Activated CD4-positive, alpha-beta T cell treated with anti-CD3 and anti-CD28 coated beads for 36 hours (primary cell): ENCODE data around the gene ADA. TPM values are rescaled to one million over a fixed set of nuclear protein-coding genes. Genes with fewer than 3 reads are reported as not detected.

ENCODE experiments used
- ATAC-seq: fragments of 200-7000 bp; cut with Tn5 transposase; one replicate; pipeline ENCODE4 v1.10.0; 2021; ENCODE audit warnings: mild to moderate bottlenecking, moderate library complexity
- CTCF ChIA-PET: fragments of 350-600 bp; sonication (Branson Sonifier 250); formaldehyde crosslinking; loops from one replicate; lab custom pipeline; 2021; ENCODE audit warnings: antibody characterized with exemption; lab: Charles Lee
- POLR2A ChIA-PET: fragments of 350-600 bp; sonication (Branson Sonifier 250); formaldehyde crosslinking; loops from one replicate; lab custom pipeline; 2021; ENCODE audit warnings: antibody characterized with exemption, inconsistent platforms; lab: Charles Lee
- DNase-seq: peaks from one replicate; pipeline ENCODE4 v3.0.0-alpha.2; 2020
- H3K27ac Mint-ChIP-seq: one replicate; pipeline ENCODE4 v1.8.0; 2021; ENCODE audit warnings: mixed read lengths
- H3K27me3 Mint-ChIP-seq: one replicate; pipeline ENCODE4 v1.8.0; 2021; ENCODE audit warnings: mixed read lengths
- H3K36me3 Mint-ChIP-seq: one replicate; pipeline ENCODE4 v1.8.0; 2021; ENCODE audit warnings: low read depth, mixed read lengths
- H3K4me1 Mint-ChIP-seq: one replicate; pipeline ENCODE4 v1.8.0; 2021; ENCODE audit warnings: mixed read lengths
- H3K4me3 Mint-ChIP-seq: one replicate; pipeline ENCODE4 v1.8.0; 2021; ENCODE audit warnings: mild to moderate bottlenecking, moderate library complexity, mixed read lengths
- H3K9me3 Mint-ChIP-seq: one replicate; pipeline ENCODE4 v1.8.0; 2021; ENCODE audit warnings: low read depth, mixed read lengths
- intact Hi-C, 2 experiments: fragments of 100-400 bp; cut with DNase I in 1 of 2; cut with micrococcal nuclease in 1 of 2; formaldehyde crosslinking; loops; one replicate each; pipeline versions ENCODE4 v1.14.2 to v1.15.1; 2022 to 2024; cut with DNase I, micrococcal nuclease
- total RNA-seq, 2 experiments: library from RNA; stranded (reverse); gene quantifications; one replicate each; pipeline ENCODE4 v1.2.3, GENCODE V29; 2021

ADA gene
- total RNA-seq, 2 experiments from 2014 or later = 33.8 to 37.8 TPM

- Mint-ChIP-seq H3K9me3 (no peaks in the 10 kb centered on the region), H3K27ac (no peak overlapping the region), H3K36me3 (no peaks in the 10 kb centered on the region), H3K4me3 (no peak overlapping the region), H3K4me1 (peaks cover 17% of the 10 kb centered on the region), H3K27me3 (no peaks in the 10 kb centered on the region)
- DNase-seq (no peak), ATAC-seq (no peak)
- CTCF ChIA-PET = interaction anchor here (0.5 to 4.1 kb wide), 3 partner anchors 10 to 86 kb away, joined by 3 to 32 read pairs (median 7); no protein-coding TSS in a partner anchor
- POLR2A ChIA-PET = no interaction called here
- intact Hi-C loops = no loop called here
These were observed 51.8 kb downstream of the ADA start for GRCh38 chr20:44599715-44600114.

DNA sequence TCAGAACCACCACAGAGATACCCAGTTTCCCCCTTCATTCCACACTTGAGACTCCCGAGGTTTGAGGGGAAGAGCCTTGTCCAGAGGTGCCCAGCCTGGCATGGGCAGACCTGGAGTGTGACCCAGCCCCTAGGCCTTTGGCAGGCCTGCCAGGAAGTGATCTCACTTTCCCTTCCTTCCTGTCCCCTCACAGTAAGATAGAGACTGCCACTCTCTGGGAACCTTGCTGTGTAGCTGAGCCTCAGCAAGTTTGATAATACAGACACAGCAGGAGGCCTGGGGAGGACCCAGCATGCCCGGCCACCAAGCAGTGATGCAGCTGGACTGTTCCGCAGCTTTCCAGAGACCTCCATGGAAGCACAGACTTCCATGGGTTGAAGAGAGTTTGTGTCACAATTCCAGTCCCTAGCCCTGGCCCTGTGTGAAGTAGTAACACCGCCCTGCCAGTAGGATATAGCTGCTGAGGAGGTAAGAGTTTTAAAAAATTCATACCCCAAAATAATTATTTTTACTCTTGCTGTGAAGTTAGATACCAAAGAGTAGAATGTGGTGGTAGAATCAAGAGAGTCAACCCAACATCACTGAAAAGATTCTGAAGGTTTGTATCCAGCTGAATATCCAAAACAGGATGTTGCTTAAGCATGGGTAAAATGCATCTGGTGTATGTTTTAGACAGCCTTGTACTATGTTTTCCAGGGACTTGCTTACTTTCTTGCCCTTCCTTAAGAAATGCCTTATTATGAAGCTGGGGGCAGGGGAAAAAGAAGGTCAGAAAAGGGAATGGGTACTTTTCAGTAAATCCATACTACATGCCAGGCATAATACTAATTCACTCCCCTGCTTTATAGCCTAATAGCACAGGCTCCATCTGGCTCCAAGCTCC, 52.8 kb downstream of the ADA start:
- H3K4me3 Mint-ChIP-seq = peak overlapping the region; percentile 64
- no peaks in the 10 kb centered on the region for H3K9me3 Mint-ChIP-seq
- ATAC-seq (peak; percentile 83), DNase-seq (peak; percentile 27)
- H3K36me3 Mint-ChIP-seq = no peaks in the 10 kb centered on the region
- no peaks in the 10 kb centered on the region for H3K27me3 Mint-ChIP-seq
- peak overlapping the region; percentile 76 for H3K27ac Mint-ChIP-seq
- POLR2A ChIA-PET = interaction anchor here (1.0 kb wide), 1 partner anchor 73 kb away, joined by 3 read pairs; no protein-coding TSS in a partner anchor
- peaks cover 17% of the 10 kb centered on the region for H3K4me1 Mint-ChIP-seq
- CTCF ChIA-PET = interaction anchor here (0.5 to 4.1 kb wide), 11 partner anchors 11 to 467 kb away, joined by 3 to 32 read pairs (median 3); no protein-coding TSS in a partner anchor
- intact Hi-C loops = no loop called here

GRCh38 chr20:44597930-44598329, 53.6 kb downstream of the ADA start:
- Mint-ChIP-seq H3K9me3 (no peaks in the 10 kb centered on the region), H3K27ac (peak overlapping the region; percentile 76), H3K36me3 (no peaks in the 10 kb centered on the region), H3K4me1 (peaks cover 17% of the 10 kb centered on the region), H3K4me3 (no peak overlapping the region), H3K27me3 (no peaks in the 10 kb centered on the region)
- ChIA-PET CTCF (interaction anchor here (0.6 to 4.1 kb wide), 7 partner anchors 11 to 203 kb away, joined by 3 to 32 read pairs (median 3); no protein-coding TSS in a partner anchor), POLR2A (interaction anchor here (1.0 kb wide), 1 partner anchor 74 kb away, joined by 3 read pairs; no protein-coding TSS in a partner anchor)
- intact Hi-C loops = no loop called here
- ATAC-seq (no peak), DNase-seq (no peak)

DNA sequence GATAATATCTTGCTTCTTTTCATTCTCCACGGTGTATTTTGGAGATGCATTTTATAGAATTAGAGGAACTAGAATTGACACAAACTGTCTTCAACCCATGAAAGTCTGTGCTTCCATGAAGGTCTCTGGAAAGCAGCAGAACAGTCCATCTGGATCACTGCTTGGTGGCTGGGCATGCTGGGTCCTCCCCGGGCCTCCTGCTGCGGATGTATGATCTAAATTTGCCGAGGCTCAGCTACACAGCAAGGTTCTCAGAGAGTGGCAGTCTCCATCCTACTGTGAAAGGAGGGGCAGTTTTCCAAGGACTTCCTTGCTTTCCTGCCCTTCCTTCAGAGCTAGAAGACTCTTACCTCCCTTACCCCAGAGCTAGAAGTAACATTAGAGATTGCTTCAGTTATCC, 54.0 kb downstream of the ADA start:
- H3K27ac Mint-ChIP-seq = peak overlapping the region; percentile 76
- H3K36me3 Mint-ChIP-seq = no peaks in the 10 kb centered on the region
- DNase-seq (no peak), ATAC-seq (no peak)
- intact Hi-C loops = no loop called here
- H3K27me3 Mint-ChIP-seq = no peaks in the 10 kb centered on the region
- ChIA-PET CTCF (interaction anchor here (1.0 to 4.1 kb wide), 5 partner anchors 12 to 213 kb away, joined by 3 to 32 read pairs (median 3); no protein-coding TSS in a partner anchor), POLR2A (no interaction called here)
- H3K9me3 Mint-ChIP-seq = no peaks in the 10 kb centered on the region
- H3K4me1 Mint-ChIP-seq = peaks cover 17% of the 10 kb centered on the region
- no peak overlapping the region for H3K4me3 Mint-ChIP-seq

GRCh38 chr20:44596876-44597275, 54.6 kb downstream of the ADA start:
- Mint-ChIP-seq H3K36me3 (no peaks in the 10 kb centered on the region), H3K27ac (no peak overlapping the region), H3K9me3 (no peaks in the 10 kb centered on the region), H3K4me3 (no peak overlapping the region), H3K27me3 (no peaks in the 10 kb centered on the region), H3K4me1 (peaks cover 16% of the 10 kb centered on the region)
- POLR2A ChIA-PET = no interaction called here
- CTCF ChIA-PET = interaction anchor here (1.0 to 4.1 kb wide), 4 partner anchors 9 to 213 kb away, joined by 3 to 32 read pairs (median 4); no protein-coding TSS in a partner anchor
- intact Hi-C loops = no loop called here
- DNase-seq (no peak), ATAC-seq (no peak)

GRCh38 chr20:44596010-44596409, 55.5 kb downstream of the ADA start:
- ATAC-seq = no peak
- peaks cover 11% of the 10 kb centered on the region for H3K4me1 Mint-ChIP-seq
- DNase-seq = no peak
- no peak overlapping the region for H3K4me3 Mint-ChIP-seq
- no peaks in the 10 kb centered on the region for H3K36me3 Mint-ChIP-seq
- POLR2A ChIA-PET = no interaction called here
- H3K27me3 Mint-ChIP-seq = no peaks in the 10 kb centered on the region
- no peaks in the 10 kb centered on the region for H3K9me3 Mint-ChIP-seq
- CTCF ChIA-PET = interaction anchor here (0.6 to 1.2 kb wide), 2 partner anchors 8 to 95 kb away, joined by 3 to 4 read pairs; no protein-coding TSS in a partner anchor
- intact Hi-C loops = no loop called here
- no peak overlapping the region for H3K27ac Mint-ChIP-seq

DNA sequence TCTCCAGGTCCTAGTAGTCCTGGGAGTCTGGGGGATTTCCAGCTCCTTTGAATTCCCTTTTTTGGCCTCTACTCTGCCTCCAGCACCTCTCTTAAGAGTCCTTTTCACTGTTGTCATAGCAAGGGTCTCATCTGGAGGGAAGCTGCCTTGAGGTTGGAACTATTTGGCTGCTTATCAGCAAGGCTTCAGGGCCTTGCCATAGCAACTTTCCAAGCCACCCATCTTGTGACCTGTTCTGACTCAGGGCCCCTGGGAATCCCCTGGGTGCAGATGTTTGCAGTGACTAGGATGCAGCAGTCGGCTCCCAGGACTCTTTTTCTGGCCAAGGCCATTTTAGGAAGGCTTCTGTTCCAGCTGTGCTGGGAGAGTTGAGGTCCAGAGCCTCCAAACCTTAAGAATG, 56.8 kb downstream of the ADA start:
- peak; percentile 72 for ATAC-seq

DNA sequence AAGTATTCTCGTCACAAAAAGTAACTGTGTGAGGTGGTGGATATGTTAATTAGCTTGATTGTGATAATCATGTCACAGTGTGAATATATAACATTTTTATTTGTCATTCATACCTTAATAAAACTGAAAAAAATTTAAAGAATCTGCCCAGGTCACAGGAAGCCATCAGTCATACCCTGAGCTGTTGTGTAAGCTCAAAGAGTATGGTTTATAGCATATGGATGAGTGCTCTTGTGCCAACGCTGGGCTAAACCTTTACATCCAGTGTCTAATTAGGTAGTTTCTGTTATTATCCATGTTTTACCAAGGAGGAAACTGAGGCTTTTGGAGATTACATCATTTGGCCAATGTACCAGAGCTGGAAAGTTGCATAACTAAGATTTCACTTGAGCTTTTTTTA, 57.7 kb downstream of the ADA start:
- CTCF ChIA-PET = interaction anchor here (0.5 to 1.7 kb wide), 2 partner anchors 16 to 192 kb away, joined by 3 to 7 read pairs; no protein-coding TSS in a partner anchor
- peaks cover 7% of the 10 kb centered on the region for H3K4me1 Mint-ChIP-seq
- H3K4me3 Mint-ChIP-seq = no peak overlapping the region

More for the DNA sequence above, 56.8 kb downstream of the ADA start:
- ChIA-PET CTCF (interaction anchor here (1.4 to 1.7 kb wide), 3 partner anchors 9 to 18 kb away, joined by 3 to 7 read pairs (median 3); no protein-coding TSS in a partner anchor), POLR2A (interaction anchor here (0.6 kb wide), 1 partner anchor 139 kb away, joined by 5 read pairs; no protein-coding TSS in a partner anchor)
- Mint-ChIP-seq H3K36me3 (no peaks in the 10 kb centered on the region), H3K4me1 (peaks cover 8% of the 10 kb centered on the region), H3K4me3 (no peak overlapping the region), H3K9me3 (no peaks in the 10 kb centered on the region), H3K27me3 (no peaks in the 10 kb centered on the region), H3K27ac (no peak overlapping the region)
- DNase-seq = peak; percentile 49
- intact Hi-C loops = no loop called here

DNA sequence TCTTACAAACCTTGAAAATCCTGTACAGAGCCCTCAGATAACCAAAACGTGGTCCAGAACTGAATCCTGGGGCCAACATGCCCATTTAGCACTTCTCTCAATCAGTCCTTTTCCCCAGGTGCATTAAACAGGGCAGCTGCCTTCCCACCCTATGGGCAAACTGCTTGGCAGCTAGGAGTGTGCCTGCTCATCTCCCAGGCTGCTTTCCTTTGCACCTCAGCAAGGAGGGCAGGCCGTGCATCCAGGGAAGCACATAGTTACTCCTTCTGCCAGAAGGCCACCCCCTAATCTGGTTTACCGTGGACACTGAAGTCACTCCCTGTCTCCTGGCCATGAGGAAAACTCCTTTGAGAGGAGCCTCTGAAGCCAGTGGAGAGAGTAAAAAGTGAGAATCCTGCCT, 59.1 kb downstream of the ADA start:
- ATAC-seq = no peak
- Mint-ChIP-seq H3K4me1 (no peaks in the 10 kb centered on the region), H3K27me3 (no peaks in the 10 kb centered on the region), H3K9me3 (no peaks in the 10 kb centered on the region), H3K27ac (no peak overlapping the region), H3K36me3 (no peaks in the 10 kb centered on the region), H3K4me3 (no peak overlapping the region)
- no peak for DNase-seq
- CTCF ChIA-PET = no interaction called here
- POLR2A ChIA-PET = no interaction called here
- intact Hi-C loops = no loop called here

More for the DNA sequence above, 57.7 kb downstream of the ADA start:
- Mint-ChIP-seq H3K27ac (no peak overlapping the region), H3K27me3 (no peaks in the 10 kb centered on the region), H3K36me3 (no peaks in the 10 kb centered on the region), H3K9me3 (no peaks in the 10 kb centered on the region)
- DNase-seq (no peak), ATAC-seq (no peak)
- POLR2A ChIA-PET = no interaction called here
- intact Hi-C loops = no loop called here

GRCh38 chr20:44590980-44591778, 60.3 kb downstream of the ADA start:
- Mint-ChIP-seq H3K9me3 (no peaks in the 10 kb centered on the region), H3K27me3 (no peaks in the 10 kb centered on the region), H3K4me3 (no peak overlapping the region), H3K27ac (no peak overlapping the region), H3K4me1 (no peaks in the 10 kb centered on the region), H3K36me3 (no peaks in the 10 kb centered on the region)
- ChIA-PET POLR2A (no interaction called here), CTCF (no interaction called here)
- intact Hi-C loops = no loop called here
- ATAC-seq (no peak), DNase-seq (no peak)

- DNase-seq (no peak), ATAC-seq (no peak)
- H3K4me1 Mint-ChIP-seq = no peaks in the 10 kb centered on the region
- no peaks in the 10 kb centered on the region for H3K36me3 Mint-ChIP-seq
- H3K4me3 Mint-ChIP-seq = no peak overlapping the region
- no peaks in the 10 kb centered on the region for H3K9me3 Mint-ChIP-seq
- H3K27me3 Mint-ChIP-seq = no peaks in the 10 kb centered on the region
- intact Hi-C loops = no loop called here
- CTCF ChIA-PET = no interaction called here
- H3K27ac Mint-ChIP-seq = no peak overlapping the region
- POLR2A ChIA-PET = no interaction called here
These were observed 62.0 kb downstream of the ADA start for GRCh38 chr20:44589537-44589936.
